Calu3 (cell line): ENCODE results near the gene KIRREL3. TPM values are rescaled to one million over a fixed set of nuclear protein-coding genes. Genes with fewer than 3 reads are reported as not detected.
A peak's percentile ranks its signal among the peaks of the same experiment; 100 is the strongest.

Experiments
- BruUV-seq: library from RNA; stranded (reverse); fragments of 400-500 nt; replicated peaks from 2 replicates; lab custom pipeline; 2021; lab: Mats Ljungman, UMichigan
- CTCF ChIA-PET: fragments of 300-600 bp; sonication (Branson Sonifier 250); formaldehyde crosslinking; loops from one replicate; lab custom pipeline; 2022; ENCODE audit warnings: antibody characterized with exemption; lab: Charles Lee
- DNase-seq: peaks from one replicate; pipeline ENCODE4 v3.0.0; 2022
- H3K27ac Mint-ChIP-seq: one replicate; pipeline ENCODE4 v1.8.0; 2022; ENCODE audit warnings: mixed read lengths; ENCODE audit not compliant: unreplicated experiment
- H3K27me3 Mint-ChIP-seq: one replicate; pipeline ENCODE4 v1.8.0; 2022; ENCODE audit warnings: mixed read lengths; ENCODE audit not compliant: unreplicated experiment
- H3K36me3 Mint-ChIP-seq: one replicate; pipeline ENCODE4 v1.8.0; 2022; ENCODE audit warnings: mild to moderate bottlenecking, moderate library complexity, mixed read lengths; ENCODE audit not compliant: insufficient read depth, unreplicated experiment
- H3K4me1 Mint-ChIP-seq: one replicate; pipeline ENCODE4 v1.8.0; 2022; ENCODE audit warnings: mild to moderate bottlenecking, low read depth, mixed read lengths; ENCODE audit not compliant: unreplicated experiment
- H3K4me3 Mint-ChIP-seq: one replicate; pipeline ENCODE4 v1.8.0; 2022; ENCODE audit warnings: mild to moderate bottlenecking, low read depth, moderate library complexity, mixed read lengths; ENCODE audit not compliant: unreplicated experiment
- H3K9me3 Mint-ChIP-seq: one replicate; pipeline ENCODE4 v1.8.0; 2022; ENCODE audit warnings: low read depth, mixed read lengths; ENCODE audit not compliant: unreplicated experiment
- CTCF ChIP-seq: fragments of 200-600 bp; IDR thresholded peaks from one replicate; pipeline ENCODE4 v1.8.0; 2022; ENCODE audit warnings: antibody characterized with exemption; ENCODE audit not compliant: unreplicated experiment
- intact Hi-C: fragments of 100-400 bp; cut with micrococcal nuclease; formaldehyde crosslinking; loops from one replicate; pipeline ENCODE4 v1.10.0; 2022; ENCODE audit not compliant: unreplicated experiment
- total RNA-seq: library from RNA; stranded (reverse); gene quantifications from 2 replicates; pipeline ENCODE4 v1.2.3, GENCODE V29; 2022

The KIRREL3 gene
- total RNA-seq, 1 experiment from 2014 or later = 0.26 TPM

GRCh38 chr11:126720539-126721235 is 279.9 kb downstream of the KIRREL3 start:
- intact Hi-C loops = no loop called here
- H3K4me3 Mint-ChIP-seq = no peak overlapping the region
- TF ChIP-seq CTCF = no peak
- peaks cover 5% of the 10 kb centered on the region for H3K9me3 Mint-ChIP-seq
- H3K4me1 Mint-ChIP-seq = peaks cover 17% of the 10 kb centered on the region
- no peak overlapping the region for H3K27ac Mint-ChIP-seq
- CTCF ChIA-PET = no interaction called here
- no peak for DNase-seq
- H3K36me3 Mint-ChIP-seq = no peaks in the 10 kb centered on the region
- BruUV-seq = no TSS peak
- H3K27me3 Mint-ChIP-seq = peaks cover 29% of the 10 kb centered on the region

GRCh38 chr11:126719740-126720139 is 280.8 kb downstream of the KIRREL3 start:
- CTCF ChIA-PET = no interaction called here
- TF ChIP-seq CTCF = no peak
- intact Hi-C loops = loop anchor here (5.0 kb wide), 2 partner anchors 112 to 353 kb away; no protein-coding TSS in a partner anchor
- BruUV-seq = no TSS peak
- peaks cover 5% of the 10 kb centered on the region for H3K9me3 Mint-ChIP-seq
- H3K27me3 Mint-ChIP-seq = peaks cover 38% of the 10 kb centered on the region
- H3K4me1 Mint-ChIP-seq = peaks cover 17% of the 10 kb centered on the region
- no peak overlapping the region for H3K27ac Mint-ChIP-seq
- no peaks in the 10 kb centered on the region for H3K36me3 Mint-ChIP-seq
- H3K4me3 Mint-ChIP-seq = no peak overlapping the region
- DNase-seq = no peak

- no TSS peak for BruUV-seq
- DNase-seq = no peak
- intact Hi-C loops = loop anchor here (5.0 kb wide), 2 partner anchors 111 to 354 kb away; no protein-coding TSS in a partner anchor
- no peak for TF ChIP-seq CTCF
- Mint-ChIP-seq H3K9me3 (peaks cover 5% of the 10 kb centered on the region), H3K36me3 (no peaks in the 10 kb centered on the region), H3K27me3 (peaks cover 53% of the 10 kb centered on the region), H3K4me1 (peaks cover 17% of the 10 kb centered on the region), H3K4me3 (no peak overlapping the region), H3K27ac (no peak overlapping the region)
- CTCF ChIA-PET = interaction anchor here (1.2 kb wide), 1 partner anchor 272 kb away, joined by 4 read pairs; no protein-coding TSS in a partner anchor
These were observed 282.3 kb downstream of the KIRREL3 start for GRCh38 chr11:126718276-126718675.

- TF ChIP-seq CTCF = peak; percentile 42
- BruUV-seq = no TSS peak
- H3K4me1 Mint-ChIP-seq = peaks cover 17% of the 10 kb centered on the region
- intact Hi-C loops = loop anchor here (1.0 to 5.0 kb wide), 4 partner anchors 100 to 356 kb away; no protein-coding TSS in a partner anchor
- DNase-seq = peak; percentile 67
- no peak overlapping the region for H3K4me3 Mint-ChIP-seq
- CTCF ChIA-PET = interaction anchor here (0.7 to 1.7 kb wide), 6 partner anchors 9 to 358 kb away, joined by 3 to 12 read pairs (median 6); no protein-coding TSS in a partner anchor
- no peak overlapping the region for H3K27ac Mint-ChIP-seq
- peaks cover 5% of the 10 kb centered on the region for H3K9me3 Mint-ChIP-seq
- no peaks in the 10 kb centered on the region for H3K36me3 Mint-ChIP-seq
- peaks cover 64% of the 10 kb centered on the region for H3K27me3 Mint-ChIP-seq
These were observed 284.0 kb downstream of the KIRREL3 start for GRCh38 chr11:126716456-126717083.
